Amniotic epithelial cell (primary cell): ENCODE results near the gene CRHR1.

ENCODE experiments used
- DNase-seq: peaks from one replicate; pipeline ENCODE4 v3.0.0-alpha.2; 2010; ENCODE audit warnings: low read depth

CRHR1 gene

GRCh38 chr17:45824475-45824874 is 40.4 kb downstream of the CRHR1 start:
- DNase-seq: no peak

GRCh38 chr17:45824901-45825492 is 40.9 kb downstream of the CRHR1 start:
- no peak for DNase-seq

GRCh38 chr17:45825792-45826191 is 41.7 kb downstream of the CRHR1 start:
- DNase-seq: no peak

DNA sequence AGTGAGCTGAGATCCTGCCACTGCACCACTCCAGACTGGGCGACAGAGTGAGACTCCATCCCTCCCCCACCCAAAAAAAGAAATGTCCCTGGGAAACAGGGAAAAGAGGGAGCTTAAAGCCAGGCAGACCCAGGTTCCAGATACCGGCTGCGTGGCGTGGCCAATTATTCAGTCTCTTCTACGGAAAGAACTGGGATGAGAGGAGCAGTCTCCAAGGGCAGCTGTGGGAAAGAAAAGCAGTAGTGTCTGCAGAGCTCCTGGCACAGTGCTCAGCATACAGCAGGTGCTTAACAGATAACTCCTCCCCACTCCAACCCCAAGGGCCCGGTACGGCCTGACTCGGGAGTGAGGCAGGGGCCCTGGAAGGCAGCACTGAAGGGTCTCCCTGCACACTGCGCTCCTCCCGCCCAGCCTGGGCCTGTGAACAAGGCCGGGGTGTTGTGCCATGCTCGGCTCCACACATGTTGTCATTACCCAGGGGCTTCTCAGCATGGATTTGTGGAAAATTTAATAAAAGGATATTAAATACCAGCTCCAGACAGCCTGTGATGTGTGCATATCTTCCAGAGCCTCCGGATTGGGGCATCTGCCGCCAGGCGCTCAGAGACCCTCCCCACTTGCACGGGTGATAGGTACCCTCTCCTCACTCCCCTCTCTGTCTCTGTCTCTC is 42.9 kb downstream of the CRHR1 start:
- no peak for DNase-seq

DNA sequence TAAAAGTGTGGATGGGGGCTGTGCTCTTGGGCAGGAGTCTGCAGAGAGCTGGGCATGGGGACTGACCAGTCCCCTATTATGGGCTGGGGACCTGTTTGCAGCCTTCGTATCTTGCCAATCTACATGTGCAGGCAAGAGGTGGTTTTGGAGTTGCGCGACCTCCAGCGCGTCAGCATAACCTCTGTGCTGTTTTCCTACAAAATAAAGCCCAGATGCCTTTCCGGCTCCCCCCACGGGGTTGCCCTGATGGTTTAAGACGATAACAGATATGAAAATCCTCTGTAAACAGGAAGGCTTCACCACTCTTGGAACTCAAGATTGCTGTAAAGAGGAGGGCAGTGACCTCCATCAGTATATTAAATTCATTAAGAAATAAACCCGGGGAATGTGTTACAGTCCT is 44.1 kb downstream of the CRHR1 start:
- no peak for DNase-seq

DNA sequence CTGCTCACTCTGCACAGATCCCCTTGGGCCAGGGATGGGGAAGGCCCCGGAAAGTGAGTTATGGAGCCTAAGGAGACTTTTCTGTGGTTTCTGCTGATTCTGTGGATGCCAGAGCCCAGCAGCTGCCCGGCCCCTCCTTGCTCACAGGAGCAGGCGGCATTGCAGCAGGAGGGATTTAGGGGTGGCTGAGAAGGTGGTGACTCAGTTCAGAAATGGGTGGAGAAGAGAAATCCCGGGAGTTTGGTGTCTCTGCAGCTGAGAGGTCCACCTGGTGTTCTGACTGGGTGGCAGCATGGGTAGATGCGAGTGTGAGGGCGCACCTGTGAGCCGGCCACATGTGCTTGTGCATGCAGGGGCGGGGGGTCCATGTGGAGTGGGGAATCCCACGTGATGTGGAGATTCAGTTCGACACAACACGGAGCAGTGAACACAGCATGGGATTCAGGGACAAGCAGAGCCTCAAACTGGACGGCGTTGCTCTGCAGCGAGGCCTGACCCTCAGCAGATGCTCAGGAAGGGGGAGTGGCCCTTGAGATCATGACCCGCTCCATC is 44.5 kb downstream of the CRHR1 start:
- peak; percentile 65 for DNase-seq

DNA sequence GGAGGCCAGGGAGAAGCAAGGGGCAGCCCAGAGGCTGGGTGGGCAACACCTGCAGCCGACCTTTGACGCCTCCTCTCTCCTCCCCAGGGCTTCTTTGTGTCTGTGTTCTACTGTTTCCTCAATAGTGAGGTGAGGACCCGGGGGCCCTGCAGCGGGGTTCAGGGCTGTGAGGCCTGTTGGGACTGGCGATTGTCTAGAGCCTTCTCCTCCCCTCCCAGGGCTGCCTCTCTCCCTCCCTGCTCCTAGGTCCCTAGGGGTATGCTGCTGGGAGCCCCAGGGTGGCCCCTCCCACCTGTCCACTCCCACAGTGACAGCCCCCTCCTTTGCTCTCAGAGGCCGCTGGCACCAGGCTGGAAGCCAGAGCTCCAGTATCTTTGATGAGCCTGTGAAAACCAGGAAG is 49.8 kb downstream of the CRHR1 start:
- DNase-seq: no peak

GRCh38 chr17:45834471-45835396 is 50.6 kb downstream of the CRHR1 start:
- DNase-seq: no peak

DNA sequence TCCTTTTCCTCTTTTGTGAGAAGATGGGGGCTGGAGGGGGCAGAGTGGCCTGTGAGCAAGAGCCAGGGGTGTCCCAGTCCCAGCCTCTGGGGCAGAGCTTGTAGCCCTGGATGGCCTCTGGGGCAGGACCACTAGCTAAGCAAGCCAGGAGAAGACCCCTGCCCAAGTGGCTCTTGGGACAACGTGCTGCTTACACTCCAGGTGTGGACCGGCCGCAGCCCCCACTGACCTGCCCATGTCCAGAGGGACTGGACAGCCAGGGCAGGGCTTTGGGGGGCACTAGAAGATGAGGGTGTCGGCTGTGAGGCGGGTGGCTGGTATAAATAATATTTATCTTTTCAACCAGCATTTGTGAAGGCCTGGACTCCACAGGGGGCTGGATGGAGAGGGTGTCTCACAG is 51.4 kb downstream of the CRHR1 start:
- DNase-seq: no peak

DNA sequence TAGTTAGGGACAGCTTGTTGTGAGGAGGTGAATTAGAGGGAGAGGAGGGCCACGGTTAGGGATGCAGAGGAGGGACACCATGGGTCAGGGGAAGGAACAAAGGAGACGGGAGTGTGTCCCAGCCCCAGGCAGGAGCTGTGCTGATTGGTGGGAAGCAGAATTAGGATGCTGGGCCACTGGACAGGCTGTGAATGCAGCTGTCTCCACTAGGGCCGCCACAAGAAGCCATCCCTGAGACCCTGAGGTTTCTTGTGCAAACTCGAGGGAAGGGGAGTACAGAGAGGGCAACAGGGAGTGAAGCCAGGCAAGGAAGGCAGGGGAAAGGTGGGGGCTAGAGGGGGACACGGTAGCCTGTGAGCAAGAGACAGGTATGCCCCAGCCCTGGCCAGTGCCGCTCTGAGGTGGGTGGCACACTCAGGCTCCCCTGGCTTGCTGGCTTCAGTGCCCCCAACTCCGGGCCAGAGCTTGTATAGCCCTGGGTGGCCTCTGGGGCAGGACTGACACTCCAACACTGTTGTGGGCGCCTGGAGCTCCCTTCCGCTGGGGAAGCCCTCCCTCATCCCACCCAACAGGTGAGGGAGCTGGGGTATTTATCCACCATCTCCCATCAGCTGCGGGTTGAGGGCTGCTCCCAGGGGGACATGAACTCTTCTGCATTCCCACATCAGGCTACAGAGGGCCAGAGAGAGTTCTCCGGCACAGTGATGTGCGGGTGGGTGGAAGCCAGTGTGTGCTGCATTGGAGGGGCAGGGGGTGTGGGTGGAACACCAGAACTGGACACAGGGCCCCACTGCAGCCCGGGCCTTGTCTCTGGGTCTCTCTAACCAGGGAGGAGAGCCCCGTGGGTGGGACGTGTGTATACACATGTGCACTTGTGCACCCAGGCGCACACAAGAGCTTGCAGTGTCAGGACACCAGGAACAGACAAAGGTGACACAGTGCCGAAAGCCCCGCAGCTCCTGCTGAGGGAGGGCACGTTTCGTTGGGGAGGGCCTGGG is 52.2 kb downstream of the CRHR1 start:
- DNase-seq: no peak

GRCh38 chr17:45837187-45837586 is 53.1 kb downstream of the CRHR1 start:
- no peak for DNase-seq

DNA sequence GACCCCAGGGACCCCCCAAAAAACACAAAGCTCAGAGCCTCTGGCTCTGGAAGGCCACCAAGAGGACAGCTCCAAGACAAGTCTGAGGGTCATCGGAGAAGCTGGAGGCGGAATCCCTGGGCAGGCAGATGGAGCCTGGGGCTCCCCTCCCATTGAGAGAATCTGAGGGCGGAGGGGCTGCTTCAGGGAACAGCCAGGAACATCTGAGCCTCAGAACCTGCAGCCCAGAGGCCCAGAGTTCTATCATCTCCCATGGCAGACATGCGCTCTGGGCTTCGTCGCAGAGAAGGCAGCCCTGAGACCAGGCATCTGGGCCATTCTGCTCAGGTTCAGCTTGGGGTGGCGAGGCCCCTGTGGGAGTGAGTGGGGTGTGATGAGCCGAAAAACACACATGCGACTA is 53.5 kb downstream of the CRHR1 start:
- no peak for DNase-seq

GRCh38 chr17:45838751-45839295 is 54.7 kb downstream of the CRHR1 start:
- DNase-seq: no peak

- DNase-seq: no peak
Observed at GRCh38 chr17:45839442-45839841, 55.3 kb downstream of the CRHR1 start.

DNA sequence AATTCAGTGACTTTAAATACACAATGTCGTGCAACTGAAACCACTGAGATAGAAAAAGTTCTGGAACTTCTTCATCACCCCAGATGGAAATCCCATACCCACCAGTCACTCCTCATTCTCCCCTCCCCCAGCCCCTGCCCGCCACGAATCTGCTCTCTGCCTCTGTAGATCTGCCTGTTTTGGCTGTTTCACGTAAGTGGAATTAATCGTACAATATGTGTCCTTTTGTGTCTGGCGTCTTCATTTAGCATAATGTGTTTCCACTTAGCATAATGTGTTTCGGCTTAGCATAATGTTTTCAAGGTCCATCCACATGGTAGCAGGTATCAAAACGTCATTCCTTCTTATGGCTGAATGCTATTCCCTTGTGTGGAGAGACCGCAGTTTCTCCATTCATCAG is 57.1 kb downstream of the CRHR1 start:
- no peak for DNase-seq

DNA sequence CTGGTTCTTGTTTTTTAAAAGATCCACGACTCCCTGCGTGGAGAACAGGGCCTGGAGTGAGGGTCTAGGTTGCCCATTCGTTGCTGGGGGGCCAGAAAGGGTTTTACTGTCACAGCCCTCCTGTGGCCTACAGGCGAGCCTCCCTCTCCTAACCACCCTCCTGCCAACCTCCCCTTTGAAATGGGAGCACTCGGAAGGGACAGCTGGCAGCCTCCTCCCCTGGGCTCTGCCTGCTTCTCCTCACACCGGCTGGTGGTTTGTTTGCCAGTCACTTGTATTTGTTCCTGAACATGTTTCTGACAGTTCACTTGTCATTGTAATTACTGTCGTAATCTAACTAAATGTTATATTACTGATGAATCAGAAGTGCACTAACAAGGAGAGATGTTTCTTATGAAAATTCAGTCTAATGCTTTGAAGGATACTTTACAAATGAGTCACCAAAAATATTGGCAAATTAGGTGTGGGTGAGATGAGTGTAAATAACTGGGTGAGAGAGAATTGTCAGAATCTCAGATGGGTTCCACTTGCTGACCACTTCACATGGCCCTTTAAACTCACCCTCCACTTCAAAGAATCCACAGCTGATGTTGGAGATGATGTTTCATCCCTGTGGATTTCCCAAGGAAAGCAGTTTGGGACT is 57.9 kb downstream of the CRHR1 start:
- DNase-seq: peak; percentile 2

- no peak for DNase-seq
Observed at GRCh38 chr17:45843722-45844121, 59.6 kb downstream of the CRHR1 start.

GRCh38 chr17:45844695-45845375 is 60.7 kb downstream of the CRHR1 start, which contains the start of gene SPPL2C:
SPPL2C (plus strand) TSS chr17:45844881; CDS start chr17:45844907, 26 bp downstream.
- no peak for DNase-seq

DNA sequence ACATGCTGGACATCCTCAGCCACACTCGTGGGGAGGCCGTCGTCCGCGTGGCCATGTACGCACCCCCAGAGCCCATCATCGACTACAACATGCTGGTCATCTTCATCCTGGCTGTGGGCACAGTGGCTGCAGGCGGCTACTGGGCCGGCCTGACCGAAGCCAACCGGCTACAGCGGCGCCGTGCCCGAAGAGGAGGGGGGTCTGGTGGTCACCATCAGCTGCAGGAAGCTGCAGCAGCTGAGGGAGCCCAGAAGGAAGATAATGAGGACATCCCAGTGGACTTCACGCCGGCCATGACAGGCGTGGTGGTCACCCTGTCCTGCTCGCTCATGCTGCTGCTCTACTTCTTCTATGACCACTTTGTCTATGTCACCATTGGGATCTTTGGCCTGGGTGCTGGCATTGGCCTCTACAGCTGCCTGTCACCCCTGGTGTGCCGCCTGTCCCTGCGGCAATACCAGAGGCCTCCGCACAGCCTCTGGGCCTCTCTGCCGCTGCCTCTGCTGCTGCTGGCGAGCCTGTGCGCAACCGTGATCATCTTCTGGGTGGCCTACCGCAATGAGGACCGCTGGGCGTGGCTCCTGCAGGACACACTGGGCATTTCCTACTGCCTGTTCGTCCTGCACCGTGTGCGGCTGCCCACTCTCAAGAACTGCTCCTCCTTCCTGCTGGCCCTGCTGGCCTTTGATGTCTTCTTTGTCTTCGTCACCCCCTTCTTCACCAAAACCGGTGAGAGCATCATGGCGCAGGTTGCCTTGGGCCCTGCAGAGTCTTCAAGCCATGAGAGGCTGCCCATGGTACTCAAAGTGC is 61.5 kb downstream of the CRHR1 start:
- DNase-seq: no peak
